Type B pancreatic cell (in vitro differentiated cells): ENCODE measurements around the gene ATP6V1F. TPM values are rescaled to one million over a fixed set of nuclear protein-coding genes. Genes with fewer than 3 reads are reported as not detected.

Experiments used
- DNase-seq: peaks from one replicate; pipeline ENCODE4 v3.0.0; 2021; ENCODE audit warnings: mixed read lengths; ENCODE audit not compliant: unreplicated experiment; ENCODE audit errors: extremely low spot score
- H3K27ac Mint-ChIP-seq: 2 replicates; pipeline ENCODE4 v1.8.0; 2021; ENCODE audit warnings: mild to moderate bottlenecking, mixed read lengths
- H3K27me3 Mint-ChIP-seq: 2 replicates; pipeline ENCODE4 v1.8.0; 2021; ENCODE audit warnings: mixed read lengths
- H3K36me3 Mint-ChIP-seq: 2 replicates; pipeline ENCODE4 v1.8.0; 2021; ENCODE audit warnings: mixed read lengths
- H3K4me1 Mint-ChIP-seq: one replicate; pipeline ENCODE4 v1.8.0; 2021; ENCODE audit warnings: mixed read lengths; ENCODE audit not compliant: unreplicated experiment
- H3K4me3 Mint-ChIP-seq: 2 replicates; pipeline ENCODE4 v1.8.0; 2021; ENCODE audit warnings: mild to moderate bottlenecking, mixed read lengths
- H3K9me3 Mint-ChIP-seq: 2 replicates; pipeline ENCODE4 v1.8.0; 2021; ENCODE audit warnings: mixed read lengths
- CTCF ChIP-seq: fragments of 200-600 bp; sonication (generic); conservative IDR thresholded peaks from 2 replicates; pipeline ENCODE4 v1.5.0; 2021; ENCODE audit warnings: antibody characterized with exemption, mild to moderate bottlenecking
- total RNA-seq: library from RNA; stranded (reverse); gene quantifications from 2 replicates; pipeline ENCODE4 v1.2.1, GENCODE V29; 2021; ENCODE audit warnings: low replicate concordance

The ATP6V1F gene
- total RNA-seq, 1 donor from 2014 or later = 144 TPM

- Mint-ChIP-seq H3K9me3 (no peaks in the 10 kb centered on the region), H3K36me3 (no peaks in the 10 kb centered on the region), H3K27ac (peak overlapping the region; percentile 58), H3K4me3 (peak overlapping the region; percentile 84), H3K27me3 (peaks cover 11% of the 10 kb centered on the region), H3K4me1 (peaks cover 15% of the 10 kb centered on the region)
- TF ChIP-seq CTCF = no peak
- DNase-seq = no peak
Observed at GRCh38 chr7:128833148-128833945, 29.3 kb upstream of the ATP6V1F start.

GRCh38 chr7:128833946-128834325 is 28.7 kb upstream of the ATP6V1F start:
- H3K4me3 Mint-ChIP-seq = peak overlapping the region; percentile 84
- no peaks in the 10 kb centered on the region for H3K9me3 Mint-ChIP-seq
- H3K27me3 Mint-ChIP-seq = peaks cover 11% of the 10 kb centered on the region
- peak overlapping the region; percentile 58 for H3K27ac Mint-ChIP-seq
- peaks cover 12% of the 10 kb centered on the region for H3K4me1 Mint-ChIP-seq
- DNase-seq = no peak
- no peaks in the 10 kb centered on the region for H3K36me3 Mint-ChIP-seq
- TF ChIP-seq CTCF = no peak

GRCh38 chr7:128835231-128835751 is 27.4 kb upstream of the ATP6V1F start:
- Mint-ChIP-seq H3K27me3 (peaks cover 11% of the 10 kb centered on the region), H3K4me3 (no peak overlapping the region), H3K36me3 (no peaks in the 10 kb centered on the region), H3K4me1 (peaks cover 12% of the 10 kb centered on the region), H3K27ac (no peak overlapping the region), H3K9me3 (no peaks in the 10 kb centered on the region)
- no peak for DNase-seq
- TF ChIP-seq CTCF = no peak

GRCh38 chr7:128835790-128836641 is 26.6 kb upstream of the ATP6V1F start:
- Mint-ChIP-seq H3K27ac (no peak overlapping the region), H3K4me1 (peaks cover 12% of the 10 kb centered on the region), H3K27me3 (peaks cover 7% of the 10 kb centered on the region), H3K4me3 (no peak overlapping the region), H3K36me3 (no peaks in the 10 kb centered on the region), H3K9me3 (no peaks in the 10 kb centered on the region)
- DNase-seq = no peak
- TF ChIP-seq CTCF = no peak

GRCh38 chr7:128836729-128837348 is 25.8 kb upstream of the ATP6V1F start:
- peaks cover 4% of the 10 kb centered on the region for H3K27me3 Mint-ChIP-seq
- no peak overlapping the region for H3K4me3 Mint-ChIP-seq
- H3K36me3 Mint-ChIP-seq = no peaks in the 10 kb centered on the region
- DNase-seq = no peak
- peaks cover 12% of the 10 kb centered on the region for H3K4me1 Mint-ChIP-seq
- no peaks in the 10 kb centered on the region for H3K9me3 Mint-ChIP-seq
- H3K27ac Mint-ChIP-seq = no peak overlapping the region
- TF ChIP-seq CTCF = no peak
